ENCODE measurements around the gene PIK3AP1.
A peak's percentile ranks its signal among the peaks of the same experiment; 100 is the strongest.

PIK3AP1 gene

GRCh38 chr10:96671211-96671890 is 49.0 kb downstream of the PIK3AP1 start:
- DNase-seq: no peak

GRCh38 chr10:96670786-96671185 is 49.5 kb downstream of the PIK3AP1 start:
- DNase-seq: no peak

- DNase-seq: no peak
Observed at GRCh38 chr10:96667401-96667800, 52.9 kb downstream of the PIK3AP1 start.

- DNase-seq: no peak
Observed at GRCh38 chr10:96666741-96667140, 53.6 kb downstream of the PIK3AP1 start.

GRCh38 chr10:96665306-96665705 is 55.0 kb downstream of the PIK3AP1 start:
- DNase-seq: no peak

- DNase-seq: no peak
Observed at GRCh38 chr10:96664563-96664962, 55.8 kb downstream of the PIK3AP1 start.

- no peak for DNase-seq
Observed at GRCh38 chr10:96663797-96664196, 56.5 kb downstream of the PIK3AP1 start.

GRCh38 chr10:96661632-96662031 is 58.7 kb downstream of the PIK3AP1 start:
- DNase-seq: no peak

- no peak for DNase-seq
Observed at GRCh38 chr10:96660297-96660696, 60.0 kb downstream of the PIK3AP1 start.

GRCh38 chr10:96658844-96659243 is 61.5 kb downstream of the PIK3AP1 start:
- no peak for DNase-seq

- DNase-seq: no peak
Observed at GRCh38 chr10:96657385-96657784, 62.9 kb downstream of the PIK3AP1 start.

- no peak for DNase-seq
Observed at GRCh38 chr10:96656839-96657238, 63.5 kb downstream of the PIK3AP1 start.

GRCh38 chr10:96656198-96656577 is 64.1 kb downstream of the PIK3AP1 start:
- DNase-seq: no peak

- DNase-seq: no peak
Observed at GRCh38 chr10:96655461-96656197, 64.7 kb downstream of the PIK3AP1 start.

GRCh38 chr10:96651998-96652431 is 68.3 kb downstream of the PIK3AP1 start:
- DNase-seq: peak; percentile 20

- no peak for DNase-seq
Observed at GRCh38 chr10:96650958-96651357, 69.4 kb downstream of the PIK3AP1 start.

- no peak for DNase-seq
Observed at GRCh38 chr10:96648297-96648696, 72.0 kb downstream of the PIK3AP1 start.

- no peak for DNase-seq
Observed at GRCh38 chr10:96647466-96647865, 72.8 kb downstream of the PIK3AP1 start.

- no peak for DNase-seq
Observed at GRCh38 chr10:96646751-96647166, 73.6 kb downstream of the PIK3AP1 start.

GRCh38 chr10:96646301-96646700 is 74.0 kb downstream of the PIK3AP1 start:
- DNase-seq: no peak

- no peak for DNase-seq
Observed at GRCh38 chr10:96645191-96645721, 75.1 kb downstream of the PIK3AP1 start.

- no peak for DNase-seq
Observed at GRCh38 chr10:96643920-96644319, 76.4 kb downstream of the PIK3AP1 start.

GRCh38 chr10:96642973-96643372 is 77.3 kb downstream of the PIK3AP1 start:
- DNase-seq: peak; percentile 50

GRCh38 chr10:96642530-96642929 is 77.8 kb downstream of the PIK3AP1 start:
- no peak for DNase-seq
